ENCODE data around the gene GRPEL1. TPM values are rescaled to one million over a fixed set of nuclear protein-coding genes. Genes with fewer than 3 reads are reported as not detected.
"Not testable (repeated sequence)": the region's sequence is repeated elsewhere in the genome, so short reads cannot be mapped to it uniquely, and the experiment has no call there.

Gene GRPEL1
- polyA plus RNA-seq, 1 experiment, result 39.4 TPM

DNA sequence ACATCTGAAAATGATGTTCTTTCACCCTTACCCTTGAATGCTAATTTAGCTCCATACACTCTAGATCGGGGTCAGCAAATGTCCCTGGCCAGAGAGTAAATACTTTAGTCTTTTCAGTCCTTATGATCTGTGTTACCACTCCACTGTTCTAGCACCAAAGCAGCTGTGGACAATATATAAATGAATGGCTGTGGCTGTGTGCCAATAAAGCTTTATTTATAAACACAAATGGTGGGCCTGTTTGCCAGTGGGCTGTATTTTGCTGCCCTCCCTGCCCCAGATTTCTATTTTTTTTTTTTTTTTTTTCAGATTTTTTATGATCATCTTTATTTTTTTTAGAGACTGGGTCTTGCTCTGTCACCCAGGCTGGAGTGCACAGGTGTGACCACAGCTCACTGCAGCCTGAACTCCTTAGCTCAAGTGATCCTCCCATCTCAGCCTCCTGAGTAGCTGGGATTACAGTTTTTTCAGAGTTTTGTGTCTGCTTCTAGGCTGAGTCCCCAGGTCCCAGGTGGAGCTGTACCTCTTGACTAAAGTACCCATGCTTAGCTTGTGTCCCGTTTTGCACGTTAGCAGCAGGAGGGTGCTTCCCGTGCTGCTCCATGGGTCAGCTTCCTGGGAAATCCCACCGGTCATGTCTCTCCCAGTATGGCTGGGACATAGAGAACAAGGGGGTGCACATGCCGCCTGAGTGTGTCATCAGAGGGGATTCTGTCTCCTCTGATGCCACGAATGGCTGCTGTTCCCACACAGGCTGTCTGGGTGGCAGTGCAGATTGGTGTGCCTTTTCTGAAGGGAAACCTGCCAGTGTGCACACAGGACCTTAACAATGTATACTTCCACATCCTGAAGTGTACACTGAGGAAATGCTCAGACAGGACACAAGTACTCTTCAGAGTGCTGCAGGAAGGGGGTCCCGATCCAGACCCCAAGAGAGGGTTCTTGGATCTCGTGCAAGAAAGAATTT, 16.0 kb upstream of the GRPEL1 start:
- CTCF ChIA-PET, result interaction anchor here (0.7 to 1.9 kb wide), 6 partner anchors 11 to 539 kb away, joined by 3 to 15 read pairs (median 5); no protein-coding TSS in a partner anchor

DNA sequence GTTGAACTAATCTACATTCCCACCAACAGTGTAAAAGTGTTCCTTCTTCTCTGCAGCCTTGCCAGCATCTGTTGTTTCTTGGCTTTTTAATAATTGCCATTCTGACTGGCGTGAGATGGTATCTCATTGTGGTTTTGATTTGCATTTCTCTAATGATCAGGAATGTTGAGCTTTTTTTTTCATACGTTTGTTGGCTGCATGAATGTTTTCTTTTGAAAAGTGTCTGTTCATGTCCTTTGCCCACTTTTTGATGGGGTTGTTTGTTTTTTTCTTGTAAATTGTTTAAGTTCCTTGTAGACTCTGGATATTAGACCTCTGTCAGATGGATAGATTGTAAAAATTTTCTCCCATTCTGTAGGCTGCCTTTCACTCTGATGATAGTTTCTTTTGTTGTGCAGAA, 12.0 kb upstream of the GRPEL1 start:
- POLR2A ChIA-PET; H3K9me3 ChIP-seq (ENCODE audit: control insufficient read depth, insufficient read depth, low read length): not testable (repeated sequence)
- CTCF ChIA-PET, result interaction anchor here (0.9 to 2.1 kb wide), 2 partner anchors 9 to 359 kb away, joined by 3 to 17 read pairs; no protein-coding TSS in a partner anchor

More for the DNA sequence above, 16.0 kb upstream of the GRPEL1 start:
- no peak for DNase-seq (ENCODE audit: low read depth, low spot score)
- TF ChIP-seq, protein P1, sequence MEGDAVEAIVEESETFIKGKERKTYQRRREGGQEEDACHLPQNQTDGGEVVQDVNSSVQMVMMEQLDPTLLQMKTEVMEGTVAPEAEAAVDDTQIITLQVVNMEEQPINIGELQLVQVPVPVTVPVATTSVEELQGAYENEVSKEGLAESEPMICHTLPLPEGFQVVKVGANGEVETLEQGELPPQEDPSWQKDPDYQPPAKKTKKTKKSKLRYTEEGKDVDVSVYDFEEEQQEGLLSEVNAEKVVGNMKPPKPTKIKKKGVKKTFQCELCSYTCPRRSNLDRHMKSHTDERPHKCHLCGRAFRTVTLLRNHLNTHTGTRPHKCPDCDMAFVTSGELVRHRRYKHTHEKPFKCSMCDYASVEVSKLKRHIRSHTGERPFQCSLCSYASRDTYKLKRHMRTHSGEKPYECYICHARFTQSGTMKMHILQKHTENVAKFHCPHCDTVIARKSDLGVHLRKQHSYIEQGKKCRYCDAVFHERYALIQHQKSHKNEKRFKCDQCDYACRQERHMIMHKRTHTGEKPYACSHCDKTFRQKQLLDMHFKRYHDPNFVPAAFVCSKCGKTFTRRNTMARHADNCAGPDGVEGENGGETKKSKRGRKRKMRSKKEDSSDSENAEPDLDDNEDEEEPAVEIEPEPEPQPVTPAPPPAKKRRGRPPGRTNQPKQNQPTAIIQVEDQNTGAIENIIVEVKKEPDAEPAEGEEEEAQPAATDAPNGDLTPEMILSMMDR (IDR thresholded peaks at IDR 0.05; ENCODE audit: low read depth, low read length), result no peak
- Histone ChIP-seq H3K4me3 (ENCODE audit: low read depth, low read length) (no peak overlapping the region), H3K9me3 (ENCODE audit: control insufficient read depth, insufficient read depth, low read length) (peaks cover 4% of the 10 kb centered on the region), H3K27ac (ENCODE audit: low read depth, low read length) (no peak overlapping the region), H3K27me3 (ENCODE audit: control insufficient read depth, insufficient read depth, low read length) (peaks cover 34% of the 10 kb centered on the region)
- POLR2A ChIA-PET, result interaction anchor here (0.7 kb wide), 1 partner anchor 19 kb away, joined by 3 read pairs; no protein-coding TSS in a partner anchor

DNA sequence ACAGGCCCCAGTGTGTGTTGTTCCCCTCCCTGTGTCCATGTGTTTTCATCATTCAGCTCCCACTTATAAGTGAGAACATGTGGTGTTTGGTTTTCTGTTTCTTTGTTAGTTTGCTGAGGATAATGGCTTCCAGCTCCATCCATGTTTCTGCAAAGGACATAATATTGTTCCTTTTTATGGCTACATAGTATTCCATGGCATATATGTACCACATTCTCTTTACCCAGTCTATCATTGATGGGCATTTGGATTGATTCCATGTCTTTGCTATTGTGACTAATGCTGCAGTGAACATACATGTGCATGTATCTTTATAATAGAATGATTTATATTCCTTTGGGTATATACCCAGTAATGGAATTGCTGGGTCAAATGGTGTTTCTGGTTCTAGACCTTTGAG, 11.6 kb upstream of the GRPEL1 start:
- DNase-seq (ENCODE audit: low read depth, low spot score); H3K9me3 ChIP-seq (ENCODE audit: control insufficient read depth, insufficient read depth, low read length); H3K4me3 ChIP-seq (ENCODE audit: low read depth, low read length); H3K27ac ChIP-seq (ENCODE audit: low read depth, low read length): not testable (repeated sequence)
- peaks cover 14% of the 10 kb centered on the region for H3K27me3 ChIP-seq (ENCODE audit: control insufficient read depth, insufficient read depth, low read length)
- CTCF ChIA-PET, result interaction anchor here (2.1 kb wide), 1 partner anchor 9 kb away, joined by 17 read pairs; no protein-coding TSS in a partner anchor
- POLR2A ChIA-PET, result interaction anchor here (0.7 kb wide), 1 partner anchor 10 kb away, joined by 3 read pairs; no protein-coding TSS in a partner anchor

More for the DNA sequence above, 12.0 kb upstream of the GRPEL1 start:
- H3K27ac ChIP-seq (ENCODE audit: low read depth, low read length); H3K4me3 ChIP-seq (ENCODE audit: low read depth, low read length); DNase-seq (ENCODE audit: low read depth, low spot score): not testable (repeated sequence)
- H3K27me3 ChIP-seq (ENCODE audit: control insufficient read depth, insufficient read depth, low read length), result peaks cover 16% of the 10 kb centered on the region

DNA sequence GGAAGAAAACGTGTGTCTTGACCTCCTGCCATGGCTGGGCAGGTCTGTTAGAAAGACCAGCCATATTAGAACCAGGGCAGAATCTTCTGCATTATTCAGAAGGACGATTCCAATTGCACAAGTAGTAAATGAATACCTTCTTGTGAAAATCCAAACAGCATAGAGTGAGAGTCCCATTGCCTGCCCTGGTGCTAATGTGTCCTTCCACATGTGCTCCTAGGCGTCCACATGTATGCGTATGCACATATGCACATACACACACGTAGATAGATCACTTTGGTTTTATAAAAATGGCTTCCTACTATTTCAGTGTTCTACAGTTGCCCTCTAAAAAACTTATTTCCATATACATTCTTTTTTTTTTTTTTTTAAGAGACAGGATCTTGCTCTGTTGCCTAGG, 10.2 kb upstream of the GRPEL1 start:
- TF ChIP-seq, protein P1 (IDR thresholded peaks at IDR 0.05; ENCODE audit: low read depth, low read length), result no peak
- peaks cover 9% of the 10 kb centered on the region for H3K27me3 ChIP-seq (ENCODE audit: control insufficient read depth, insufficient read depth, low read length)
- H3K27ac ChIP-seq (ENCODE audit: low read depth, low read length), result no peak overlapping the region
- no peak for DNase-seq (ENCODE audit: low read depth, low spot score)
- no peak overlapping the region for H3K4me3 ChIP-seq (ENCODE audit: low read depth, low read length)
- CTCF ChIA-PET, result no interaction called here
- H3K9me3 ChIP-seq (ENCODE audit: control insufficient read depth, insufficient read depth, low read length), result no peaks in the 10 kb centered on the region; the same call in 1 of the 2 replicates
- POLR2A ChIA-PET, result no interaction called here

DNA sequence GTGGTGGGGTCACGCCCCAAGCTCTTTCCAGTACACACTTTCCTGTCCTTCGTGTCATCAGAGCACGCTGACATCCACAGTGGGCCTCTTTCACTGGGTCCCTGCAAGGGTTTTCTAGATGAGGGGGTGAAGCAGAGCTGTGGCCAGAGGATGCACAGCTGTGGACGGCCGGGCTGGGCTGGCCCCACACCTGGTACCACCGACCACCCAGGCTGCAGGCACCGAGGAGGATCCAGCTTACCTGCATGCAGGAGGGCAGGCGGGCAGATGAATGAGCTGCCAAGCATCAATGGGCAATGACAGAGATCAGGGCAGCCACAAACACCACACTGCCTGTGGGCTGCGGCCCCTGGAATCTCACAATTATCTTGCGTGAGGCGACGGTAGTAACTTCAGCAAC, 9.5 kb upstream of the GRPEL1 start:
- POLR2A ChIA-PET, result no interaction called here
- DNase-seq (ENCODE audit: low read depth, low spot score), result no peak
- TF ChIP-seq, protein P1 (IDR thresholded peaks at IDR 0.05; ENCODE audit: low read depth, low read length), result no peak
- Histone ChIP-seq H3K4me3 (ENCODE audit: low read depth, low read length) (no peak overlapping the region), H3K9me3 (ENCODE audit: control insufficient read depth, insufficient read depth, low read length) (no peaks in the 10 kb centered on the region; the same call in 1 of the 2 replicates), H3K27ac (ENCODE audit: low read depth, low read length) (no peak overlapping the region), H3K27me3 (ENCODE audit: control insufficient read depth, insufficient read depth, low read length) (peaks cover 10% of the 10 kb centered on the region)
- CTCF ChIA-PET, result no interaction called here

DNA sequence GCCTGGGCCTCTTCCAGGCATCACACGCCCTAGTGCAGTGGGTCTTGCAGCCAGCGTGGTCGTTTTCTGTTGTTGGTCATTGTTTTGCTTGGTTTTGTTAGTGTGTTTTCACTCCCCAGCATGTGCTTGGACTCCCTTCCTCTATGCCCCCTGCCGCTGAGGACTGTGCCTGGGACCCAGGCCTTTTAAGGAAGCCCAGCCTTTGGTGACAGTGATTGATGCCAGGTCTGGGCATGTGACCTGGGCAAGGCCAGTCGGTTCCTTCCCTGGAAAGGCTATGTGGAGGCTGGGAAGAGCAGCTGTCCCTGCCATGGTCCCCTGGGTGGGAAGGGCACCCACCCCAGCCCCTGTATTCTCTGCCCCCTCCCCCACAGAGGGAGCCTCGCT, 8.8 kb upstream of the GRPEL1 start:
- ChIA-PET POLR2A (no interaction called here), CTCF (no interaction called here)
- H3K27me3 ChIP-seq (ENCODE audit: control insufficient read depth, insufficient read depth, low read length), result peaks cover 12% of the 10 kb centered on the region
- TF ChIP-seq, protein P1 (IDR thresholded peaks at IDR 0.05; ENCODE audit: low read depth, low read length), result no peak
- DNase-seq (ENCODE audit: low read depth, low spot score), result no peak
- H3K9me3 ChIP-seq (ENCODE audit: control insufficient read depth, insufficient read depth, low read length), result no peaks in the 10 kb centered on the region; the same call in 1 of the 2 replicates
- H3K4me3 ChIP-seq (ENCODE audit: low read depth, low read length), result no peak overlapping the region
- H3K27ac ChIP-seq (ENCODE audit: low read depth, low read length), result no peak overlapping the region

Measured in AG04450 (cell line).